GM12875 (cell line): ENCODE data around the gene LIX1L.
A peak's percentile ranks its signal among the peaks of the same experiment; 100 is the strongest.

Source experiments
- H3K4me3 ChIP-seq: one replicate; pipeline ENCODE4 v1.5.1; 2011; ENCODE audit warnings: low read depth, low read length, control low read depth
- TF ChIP-seq, protein P1 (sequence below): IDR thresholded peaks from 2 replicates; pipeline ENCODE4 v1.5.1; 2011; ENCODE audit warnings: low read depth, mild to moderate bottlenecking, control low read depth, inconsistent platforms, low read length, moderate library complexity, borderline replicate concordance; ENCODE audit not compliant: insufficient read depth

LIX1L gene

DNA sequence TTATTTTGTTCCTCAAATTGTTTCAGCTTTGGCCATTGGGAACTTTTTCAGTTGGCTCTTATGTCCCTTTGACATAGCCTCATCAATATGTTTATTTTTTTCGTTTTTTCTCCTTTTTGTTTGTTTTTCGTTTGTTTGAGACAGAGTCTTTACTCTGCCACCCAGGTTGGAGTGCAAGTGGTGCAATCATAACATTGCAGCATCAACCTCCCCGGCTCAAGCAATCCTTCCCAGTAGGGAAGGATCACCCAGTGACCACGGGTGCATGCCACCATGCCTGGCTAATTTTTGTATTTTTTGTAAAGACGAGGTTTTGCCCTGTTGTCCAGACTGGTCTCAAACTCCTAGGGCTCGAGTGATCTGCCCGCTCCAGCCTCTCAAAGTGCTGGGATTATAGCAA lies 14.8 kb upstream of the LIX1L start:
- TF ChIP-seq, protein P1, sequence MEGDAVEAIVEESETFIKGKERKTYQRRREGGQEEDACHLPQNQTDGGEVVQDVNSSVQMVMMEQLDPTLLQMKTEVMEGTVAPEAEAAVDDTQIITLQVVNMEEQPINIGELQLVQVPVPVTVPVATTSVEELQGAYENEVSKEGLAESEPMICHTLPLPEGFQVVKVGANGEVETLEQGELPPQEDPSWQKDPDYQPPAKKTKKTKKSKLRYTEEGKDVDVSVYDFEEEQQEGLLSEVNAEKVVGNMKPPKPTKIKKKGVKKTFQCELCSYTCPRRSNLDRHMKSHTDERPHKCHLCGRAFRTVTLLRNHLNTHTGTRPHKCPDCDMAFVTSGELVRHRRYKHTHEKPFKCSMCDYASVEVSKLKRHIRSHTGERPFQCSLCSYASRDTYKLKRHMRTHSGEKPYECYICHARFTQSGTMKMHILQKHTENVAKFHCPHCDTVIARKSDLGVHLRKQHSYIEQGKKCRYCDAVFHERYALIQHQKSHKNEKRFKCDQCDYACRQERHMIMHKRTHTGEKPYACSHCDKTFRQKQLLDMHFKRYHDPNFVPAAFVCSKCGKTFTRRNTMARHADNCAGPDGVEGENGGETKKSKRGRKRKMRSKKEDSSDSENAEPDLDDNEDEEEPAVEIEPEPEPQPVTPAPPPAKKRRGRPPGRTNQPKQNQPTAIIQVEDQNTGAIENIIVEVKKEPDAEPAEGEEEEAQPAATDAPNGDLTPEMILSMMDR = no peak

DNA sequence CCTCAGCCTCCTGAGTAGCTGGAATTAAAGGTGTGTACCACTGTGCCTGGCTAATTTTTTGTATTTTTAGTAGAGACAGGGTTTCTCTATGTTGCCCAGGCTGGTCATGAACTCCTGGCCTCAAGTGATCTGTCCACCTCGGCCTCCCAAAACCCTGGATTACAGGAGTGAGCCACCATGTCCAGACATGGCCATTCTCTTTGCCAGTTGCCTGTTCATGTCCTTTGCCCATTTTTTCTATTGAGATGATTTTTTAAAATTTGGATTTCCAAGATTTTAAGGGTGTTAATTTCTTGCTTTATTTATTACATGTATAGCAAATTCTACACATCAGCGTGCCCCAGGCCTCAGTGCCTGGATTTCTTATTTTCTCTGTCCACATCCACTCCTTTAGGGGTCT lies 9.5 kb upstream of the LIX1L start:
- H3K4me3 ChIP-seq = no peak overlapping the region
- TF ChIP-seq, protein P1 = no peak

More for the DNA sequence above, 14.8 kb upstream of the LIX1L start:
- H3K4me3 ChIP-seq = no peak overlapping the region

DNA sequence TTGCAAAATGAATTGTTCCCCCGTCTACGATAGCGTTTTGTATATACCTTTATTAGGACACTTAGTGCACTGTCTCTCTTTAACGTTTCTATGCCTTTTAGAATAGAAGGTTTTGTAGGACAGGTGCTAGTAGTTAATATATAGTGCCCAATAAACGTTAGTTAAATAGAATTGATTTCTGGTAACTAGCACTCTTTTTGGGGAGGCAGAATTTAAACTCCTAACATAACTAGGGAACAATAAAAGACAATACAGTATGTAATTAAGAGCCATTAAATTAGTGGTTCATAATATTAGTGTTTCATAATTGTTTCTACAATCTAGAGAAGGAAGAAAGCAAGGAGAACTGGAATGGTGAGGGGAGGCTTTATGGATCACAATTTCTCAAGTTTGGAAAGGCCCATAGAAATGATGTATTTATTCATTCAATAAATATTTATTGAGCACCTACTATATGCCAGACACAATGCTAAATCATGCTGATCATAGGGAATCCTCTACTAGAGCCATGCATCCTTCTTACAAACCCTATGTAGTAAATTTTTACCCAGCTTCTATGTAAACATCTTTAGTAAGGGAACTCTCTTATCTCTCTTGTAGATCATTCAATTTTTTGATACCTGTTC lies 7.4 kb upstream of the LIX1L start:
- peak overlapping the region; percentile 63 for H3K4me3 ChIP-seq
- TF ChIP-seq, protein P1 = no peak

DNA sequence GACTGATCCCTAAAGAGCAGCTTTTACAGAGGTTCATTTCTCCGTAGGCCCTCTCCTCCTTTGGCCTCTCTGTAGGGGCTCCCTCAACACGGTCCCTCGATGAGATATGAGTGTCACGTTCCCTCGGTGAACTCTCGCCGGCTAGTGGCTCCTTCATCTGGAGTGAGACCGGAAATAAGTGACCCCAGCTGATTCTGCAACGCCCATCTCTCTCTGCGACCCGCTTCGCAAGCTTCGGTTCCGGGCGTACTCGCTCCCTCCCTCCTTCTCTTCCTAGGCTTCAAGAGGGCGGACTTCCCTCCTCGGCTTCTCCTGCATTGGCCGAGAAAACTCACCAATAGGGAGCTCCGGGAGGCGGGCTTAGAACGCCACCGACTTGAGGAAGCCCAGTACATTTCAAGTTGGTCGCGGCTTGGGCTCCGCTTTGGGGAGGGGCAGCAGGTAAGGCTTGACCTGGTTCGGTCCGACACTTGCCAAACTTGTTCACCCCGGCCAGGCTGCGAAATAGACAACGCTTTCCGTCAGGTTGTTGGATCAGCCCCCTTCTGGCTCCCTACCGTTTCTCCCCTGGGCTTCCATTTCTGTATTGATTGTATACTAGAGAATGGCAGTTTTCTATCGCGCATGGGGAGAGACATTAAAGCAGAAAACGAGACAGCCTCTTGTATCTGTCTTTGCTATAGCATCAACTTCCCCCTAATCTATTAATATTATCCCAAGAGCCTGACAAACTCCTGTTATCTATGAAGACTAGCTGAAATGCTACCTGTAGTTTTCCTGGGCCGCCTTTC lies 6.7 kb upstream of the LIX1L start, which contains the start of the genes ANKRD34A and POLR3GL:
Gene ANKRD34A, minus strand, starts transcription at position 248 of the 791 bp plus-strand sequence. CDS start 2,816 bp downstream, outside the sequence.
Gene POLR3GL, plus strand, starts transcription at position 363 of the 791 bp plus-strand sequence. CDS start 10,176 bp downstream, outside the sequence.
- peak within 1 kb of the TSS; percentile 63 for H3K4me3 ChIP-seq
- TF ChIP-seq, protein P1 = no peak

DNA sequence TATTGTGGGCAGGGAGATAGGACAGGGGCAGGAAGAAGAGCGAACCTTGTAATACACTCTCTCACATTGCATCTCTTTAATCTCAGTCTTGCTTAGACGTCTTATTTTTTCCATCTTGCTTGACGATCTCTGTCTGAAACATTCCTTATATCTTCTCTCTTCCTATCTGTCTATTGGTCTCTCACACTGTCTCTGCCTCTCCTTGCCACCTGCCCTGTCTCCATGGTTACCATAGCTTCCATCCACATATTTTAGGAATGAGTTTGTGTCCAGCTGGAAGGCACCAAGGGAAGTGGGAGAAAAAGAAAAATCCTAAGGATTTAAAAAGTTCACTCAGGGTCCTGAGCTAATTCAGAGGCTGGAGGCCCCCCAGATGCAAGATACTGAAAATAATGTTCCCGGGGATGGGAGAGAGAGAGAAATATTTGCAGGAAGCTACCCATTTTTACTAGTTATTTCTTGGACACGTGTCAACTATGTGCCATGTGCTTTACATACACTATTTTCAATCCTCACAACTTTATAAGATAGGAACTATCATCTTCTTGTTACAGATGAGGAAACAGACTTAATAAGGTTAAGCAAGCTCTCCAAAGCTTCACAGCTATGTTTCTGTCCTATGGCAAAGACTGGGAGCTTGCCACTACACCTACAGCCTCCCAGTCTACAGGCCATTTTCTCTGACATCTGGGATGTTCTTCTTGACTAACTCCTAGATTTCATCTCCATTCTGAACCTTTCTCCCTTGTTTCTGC lies 5.6 kb upstream of the LIX1L start:
- peak overlapping the region; percentile 63 for H3K4me3 ChIP-seq
- TF ChIP-seq, protein P1 = no peak

DNA sequence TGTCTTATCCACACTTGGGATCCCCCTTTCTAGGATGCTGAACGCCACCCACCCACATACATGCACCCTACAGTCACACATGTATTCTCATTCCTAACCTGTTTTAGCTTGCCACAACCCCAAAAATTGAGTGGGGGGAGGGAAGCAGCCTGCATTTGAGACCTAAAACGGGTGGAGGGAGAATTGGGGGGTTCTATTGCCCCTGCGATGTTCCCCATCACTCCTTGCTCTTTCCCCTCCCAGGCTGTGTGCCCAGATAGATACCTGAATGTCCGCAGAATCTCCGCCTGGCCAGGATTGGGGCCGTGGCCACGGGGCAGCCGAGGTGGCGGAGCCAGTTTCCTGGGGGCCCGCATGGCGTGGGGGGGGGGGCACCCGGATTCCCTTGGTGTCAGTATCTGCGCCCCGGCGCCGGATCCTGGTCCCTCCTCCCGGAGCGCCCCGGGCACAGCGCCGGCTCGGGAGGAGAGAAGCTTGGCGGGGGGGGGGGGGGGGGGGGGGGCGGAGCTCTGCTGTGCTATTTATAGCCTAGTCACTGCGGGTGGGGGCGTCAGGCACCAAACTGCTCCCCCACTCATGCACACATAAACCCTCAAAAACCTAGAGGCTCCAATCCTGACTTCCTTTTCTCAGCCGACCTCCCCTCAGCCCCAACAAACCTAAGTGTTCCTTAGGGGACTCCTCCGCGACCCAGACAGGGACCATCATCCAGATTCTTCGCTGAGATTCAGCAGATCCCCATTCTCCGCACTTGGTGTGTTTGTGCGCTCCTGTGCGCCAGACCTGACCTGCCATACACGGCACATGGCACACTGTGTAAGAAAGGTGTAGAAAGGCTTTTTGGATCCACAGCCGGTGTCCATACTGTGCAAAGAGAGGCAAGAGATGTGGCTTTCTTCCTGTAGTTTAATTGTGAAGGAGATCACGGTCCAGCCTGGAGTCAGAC lies 4.6 kb upstream of the LIX1L start:
- peak overlapping the region; percentile 61 for H3K4me3 ChIP-seq
- TF ChIP-seq, protein P1 = no peak
